Breast epithelium (tissue), 3 donors: ENCODE measurements around the gene FHOD3.

ENCODE experiments used
- POLR2A ChIP-seq: fragments of 450-650 bp; IDR thresholded peaks from one replicate; pipeline ENCODE4 v1.6.1; 2016; ENCODE audit warnings: antibody characterized with exemption, mild to moderate bottlenecking, moderate library complexity
- POLR2AphosphoS5 ChIP-seq, 3 donors: sonication (generic); formaldehyde crosslinking; IDR thresholded peaks; one replicate each; pipeline ENCODE4 v1.6.1; 2017; ENCODE audit warnings: antibody characterized with exemption in 3 of 3
- TF ChIP-seq, protein P1 (sequence below), 3 donors: fragments of 450-650 bp; IDR thresholded peaks; one replicate each; pipeline ENCODE4 v1.5.1; 2016 to 2017; ENCODE audit warnings: antibody characterized with exemption in 3 of 3, mild to moderate bottlenecking in 3 of 3, moderate library complexity in 3 of 3

DNA sequence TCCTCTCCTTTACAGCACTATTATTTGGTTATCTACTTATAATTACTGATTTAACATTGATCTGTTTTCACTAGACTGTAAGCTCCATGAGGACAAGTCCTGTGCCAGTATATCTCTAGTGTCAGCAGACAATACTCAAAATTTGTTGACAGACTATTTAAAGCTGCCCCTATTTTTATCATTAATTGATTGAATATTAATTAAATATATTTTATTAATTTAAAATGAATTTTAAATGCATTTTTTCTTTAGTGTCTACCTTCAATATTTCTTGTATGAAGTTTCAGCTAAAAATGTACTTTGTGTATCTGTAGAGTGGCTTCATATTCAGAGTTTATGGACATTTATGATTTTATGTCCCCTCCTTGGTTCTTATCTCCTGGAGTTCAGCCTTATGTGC lies 26.4 kb upstream of the FHOD3 start:
- TF ChIP-seq, protein P1, sequence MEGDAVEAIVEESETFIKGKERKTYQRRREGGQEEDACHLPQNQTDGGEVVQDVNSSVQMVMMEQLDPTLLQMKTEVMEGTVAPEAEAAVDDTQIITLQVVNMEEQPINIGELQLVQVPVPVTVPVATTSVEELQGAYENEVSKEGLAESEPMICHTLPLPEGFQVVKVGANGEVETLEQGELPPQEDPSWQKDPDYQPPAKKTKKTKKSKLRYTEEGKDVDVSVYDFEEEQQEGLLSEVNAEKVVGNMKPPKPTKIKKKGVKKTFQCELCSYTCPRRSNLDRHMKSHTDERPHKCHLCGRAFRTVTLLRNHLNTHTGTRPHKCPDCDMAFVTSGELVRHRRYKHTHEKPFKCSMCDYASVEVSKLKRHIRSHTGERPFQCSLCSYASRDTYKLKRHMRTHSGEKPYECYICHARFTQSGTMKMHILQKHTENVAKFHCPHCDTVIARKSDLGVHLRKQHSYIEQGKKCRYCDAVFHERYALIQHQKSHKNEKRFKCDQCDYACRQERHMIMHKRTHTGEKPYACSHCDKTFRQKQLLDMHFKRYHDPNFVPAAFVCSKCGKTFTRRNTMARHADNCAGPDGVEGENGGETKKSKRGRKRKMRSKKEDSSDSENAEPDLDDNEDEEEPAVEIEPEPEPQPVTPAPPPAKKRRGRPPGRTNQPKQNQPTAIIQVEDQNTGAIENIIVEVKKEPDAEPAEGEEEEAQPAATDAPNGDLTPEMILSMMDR (IDR thresholded peaks at IDR 0.05) = no peak
- TF ChIP-seq POLR2A = no peak
- TF ChIP-seq POLR2AphosphoS5 (IDR thresholded peaks at IDR 0.05) = no peak
